Activated CD4-positive, alpha-beta T cell treated with anti-CD3 and anti-CD28 coated beads, Interleukin-2, amount 10 ng/mL, durations not matched to agents 24 days and 14 days (primary cell): ENCODE results near the gene RERE. TPM values are rescaled to one million over a fixed set of nuclear protein-coding genes. Genes with fewer than 3 reads are reported as not detected.
A peak's percentile ranks its signal among the peaks of the same experiment; 100 is the strongest.

Experiments used
- DNase-seq: peaks from one replicate; pipeline ENCODE4 v3.0.0; 2022
- H3K27ac Mint-ChIP-seq: one replicate; pipeline ENCODE4 v1.8.0; 2022; ENCODE audit warnings: mild to moderate bottlenecking, mixed read lengths
- H3K27me3 Mint-ChIP-seq: one replicate; pipeline ENCODE4 v1.8.0; 2022; ENCODE audit warnings: mixed read lengths
- H3K36me3 Mint-ChIP-seq: one replicate; pipeline ENCODE4 v1.8.0; 2022; ENCODE audit warnings: low read depth, mild to moderate bottlenecking, mixed read lengths
- H3K4me1 Mint-ChIP-seq: one replicate; pipeline ENCODE4 v1.8.0; 2021; ENCODE audit warnings: mixed read lengths
- H3K4me3 Mint-ChIP-seq: one replicate; pipeline ENCODE4 v1.8.0; 2022; ENCODE audit warnings: mild to moderate bottlenecking, moderate library complexity, mixed read lengths
- H3K9me3 Mint-ChIP-seq: one replicate; pipeline ENCODE4 v1.8.0; 2021; ENCODE audit warnings: mixed read lengths
- intact Hi-C: fragments of 100-400 bp; cut with micrococcal nuclease; formaldehyde crosslinking; loops from one replicate; pipeline ENCODE4 v1.15.1; 2023
- total RNA-seq: library from RNA; stranded (reverse); gene quantifications from 2 replicates; pipeline ENCODE4 v1.2.3, GENCODE V29; 2022

The RERE gene
- total RNA-seq = 69.3 and 85.6 TPM in 2 replicates

DNA sequence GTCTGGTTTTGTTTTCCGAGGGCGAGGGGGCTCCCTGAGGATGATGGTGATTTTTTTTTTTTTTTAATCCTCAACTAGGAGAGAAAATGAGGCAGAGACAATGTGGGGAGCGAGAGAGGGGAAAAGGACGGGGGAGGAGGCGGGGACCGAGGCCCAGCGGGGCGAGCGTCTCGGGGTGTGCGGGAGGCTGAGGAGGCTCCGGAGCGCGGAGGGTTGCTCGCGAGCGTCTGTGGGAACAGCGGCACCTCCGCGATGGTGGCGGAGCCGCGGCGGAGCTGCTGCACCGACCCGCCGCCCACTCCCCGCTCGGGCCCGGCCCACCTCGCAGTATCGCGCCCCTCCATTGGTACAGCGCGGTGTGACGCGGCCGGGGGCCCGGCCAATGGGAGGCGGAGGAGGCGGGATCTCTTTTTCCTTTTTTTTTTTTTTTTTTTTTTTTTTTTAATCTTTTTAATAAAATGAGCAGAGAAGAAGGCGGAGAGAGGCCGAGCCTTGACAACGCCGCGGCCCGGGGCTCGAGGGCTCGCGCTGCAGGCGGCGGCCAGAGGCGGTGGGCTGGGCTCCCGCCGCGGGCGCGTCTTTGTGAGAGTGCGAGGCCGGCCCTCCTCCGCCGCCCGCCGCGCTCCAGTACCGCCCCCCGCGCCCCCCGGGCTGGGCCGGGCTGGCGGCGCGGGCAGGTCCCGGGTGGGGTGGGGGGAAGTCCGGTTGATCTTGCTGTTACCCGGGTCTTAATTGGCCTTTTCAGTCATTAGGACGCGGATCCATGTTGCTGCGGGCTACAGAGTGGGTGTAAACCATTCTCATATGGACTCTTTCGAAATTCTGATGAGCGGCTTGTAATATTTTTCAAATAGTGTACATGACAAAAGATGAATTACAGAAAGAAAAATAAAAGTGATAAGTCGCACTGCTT, at the start of gene RERE:
Gene RERE, minus strand, starts transcription at position 229 of the 913 bp plus-strand sequence.
- Mint-ChIP-seq H3K4me3 (peak within 1 kb of the TSS; percentile 96), H3K27me3 (peaks cover 7% of the 10 kb centered on the region), H3K27ac (peak within 1 kb of the TSS; percentile 92), H3K4me1 (peaks cover 37% of the 10 kb centered on the region), H3K9me3 (no peaks in the 10 kb centered on the region), H3K36me3 (no peaks in the 10 kb centered on the region)
- intact Hi-C loops = loop anchor here (2.0 to 10.0 kb wide), 4 partner anchors 40 to 173 kb away; partner anchors contain the start of gene ENO1
- DNase-seq = peak; percentile 99

DNA sequence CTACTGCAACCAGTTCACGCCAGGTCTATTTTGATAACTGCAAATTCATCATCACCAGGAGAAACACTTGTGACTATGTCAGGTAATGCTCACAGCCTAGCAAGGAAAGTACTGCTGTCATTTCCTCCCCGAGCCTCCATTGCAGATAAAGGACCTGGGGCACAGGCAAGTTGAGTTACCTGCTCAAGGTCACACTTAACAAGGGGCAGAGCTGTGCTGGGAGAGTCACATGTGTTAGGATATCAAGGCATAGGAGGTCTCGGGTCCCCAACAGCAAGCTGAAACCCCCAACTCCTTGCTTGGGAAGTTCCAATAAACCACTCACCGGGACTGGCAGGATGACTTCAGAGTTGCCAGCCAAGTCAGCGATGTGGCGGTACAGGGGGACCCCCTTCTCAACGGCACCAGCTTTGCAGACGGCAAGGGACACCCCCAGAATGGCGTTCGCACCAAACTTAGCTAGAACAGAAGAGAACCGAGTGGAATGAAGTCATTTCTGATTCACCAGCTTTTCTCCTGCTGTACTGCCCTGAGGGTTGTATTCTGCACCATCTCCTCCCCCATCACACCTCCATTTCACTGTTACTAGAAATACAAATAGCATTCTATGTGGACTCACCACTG, 49.5 kb upstream of the RERE start:
- Mint-ChIP-seq H3K27me3 (no peaks in the 10 kb centered on the region), H3K27ac (peak overlapping the region; percentile 74), H3K36me3 (peaks cover 93% of the 10 kb centered on the region), H3K9me3 (no peaks in the 10 kb centered on the region), H3K4me1 (peaks cover 56% of the 10 kb centered on the region), H3K4me3 (peak overlapping the region; percentile 34)
- no peak for DNase-seq
- intact Hi-C loops = no loop called here

DNA sequence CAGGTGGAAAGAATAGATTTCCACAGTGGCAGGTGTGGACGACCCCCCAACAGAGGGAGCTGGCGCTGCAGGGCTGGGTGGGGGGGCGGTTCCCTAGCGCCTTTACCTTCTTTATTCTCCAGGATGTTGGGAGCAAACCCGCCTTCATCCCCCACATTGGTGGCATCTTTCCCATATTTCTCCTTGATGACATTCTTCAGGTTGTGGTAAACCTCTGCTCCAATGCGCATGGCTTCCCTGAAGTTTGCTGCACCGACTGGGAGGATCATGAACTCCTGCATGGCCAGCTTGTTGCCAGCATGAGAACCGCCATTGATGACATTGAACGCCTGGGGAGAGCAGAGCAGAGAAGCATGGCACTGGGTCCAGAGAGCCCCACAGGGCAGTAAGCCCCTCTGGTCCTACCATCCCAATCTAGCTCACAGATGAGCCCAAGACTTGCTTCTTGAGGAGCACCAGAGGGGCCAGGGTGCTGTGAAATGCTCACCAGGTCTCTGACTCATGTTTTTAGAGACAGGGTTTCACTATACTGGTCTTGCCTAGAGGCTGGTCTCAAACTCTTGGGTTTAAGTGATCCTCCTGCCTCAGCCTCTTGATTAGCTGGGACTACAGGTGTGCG, 48.8 kb upstream of the RERE start:
- H3K36me3 Mint-ChIP-seq = peaks cover 93% of the 10 kb centered on the region

DNA sequence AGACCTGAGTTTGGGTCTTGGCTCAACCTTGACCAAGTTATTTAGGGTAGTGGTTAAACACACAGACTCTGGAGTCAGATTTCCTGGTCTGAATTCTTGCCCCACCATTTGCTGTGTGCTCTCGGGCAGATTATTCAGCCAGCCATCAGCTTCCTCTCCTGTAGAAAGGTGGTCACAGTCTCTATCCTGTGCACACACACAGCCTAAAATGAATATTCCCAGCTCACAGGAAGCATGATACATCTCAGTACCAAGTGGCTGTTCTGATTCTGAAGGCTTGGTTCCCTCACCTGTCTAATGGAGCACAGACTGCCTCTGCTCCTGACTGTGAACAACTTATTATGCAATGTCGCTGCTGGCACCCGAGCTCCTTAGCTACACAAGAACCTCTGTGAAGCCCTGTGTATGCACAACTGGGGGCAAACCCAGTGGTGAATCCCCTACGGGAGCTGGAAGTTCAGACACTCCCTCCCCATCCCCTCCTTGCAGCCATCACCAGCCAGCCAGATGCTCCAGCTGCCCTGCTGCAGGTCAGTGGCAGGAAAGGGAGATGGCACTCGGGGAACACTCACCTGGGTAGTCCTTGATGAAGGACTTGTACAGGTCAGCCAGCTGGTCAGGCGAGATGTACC, 47.4 kb upstream of the RERE start:
- Mint-ChIP-seq H3K36me3 (peaks cover 91% of the 10 kb centered on the region), H3K27me3 (no peaks in the 10 kb centered on the region), H3K4me1 (peaks cover 46% of the 10 kb centered on the region), H3K9me3 (no peaks in the 10 kb centered on the region), H3K27ac (peak overlapping the region; percentile 15), H3K4me3 (no peak overlapping the region)
- intact Hi-C loops = no loop called here
- DNase-seq = no peak

More for the DNA sequence above, 48.8 kb upstream of the RERE start:
- peaks cover 51% of the 10 kb centered on the region for H3K4me1 Mint-ChIP-seq
- peak overlapping the region; percentile 34 for H3K4me3 Mint-ChIP-seq
- H3K27ac Mint-ChIP-seq = peak overlapping the region; percentile 74
- no peaks in the 10 kb centered on the region for H3K9me3 Mint-ChIP-seq
- DNase-seq = no peak
- no peaks in the 10 kb centered on the region for H3K27me3 Mint-ChIP-seq
- intact Hi-C loops = no loop called here

DNA sequence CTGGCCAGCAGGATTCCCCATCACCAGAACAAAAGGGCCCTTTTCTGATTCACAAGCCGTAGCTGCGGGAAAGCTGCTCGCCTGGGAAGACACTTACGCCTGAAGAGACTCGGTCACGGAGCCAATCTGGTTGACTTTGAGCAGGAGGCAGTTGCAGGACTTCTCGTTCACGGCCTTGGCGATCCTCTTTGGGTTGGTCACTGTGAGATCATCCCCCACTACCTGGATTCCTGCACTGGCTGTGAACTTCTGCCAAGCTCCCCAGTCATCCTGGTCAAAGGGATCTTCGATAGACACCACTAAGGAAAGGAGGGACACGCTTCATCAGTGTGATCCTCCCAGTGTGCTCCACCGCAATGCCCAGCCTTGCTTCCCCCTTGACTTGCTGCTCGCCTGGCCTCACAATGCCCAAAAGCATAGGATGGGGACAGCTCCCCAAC, 46.4 kb upstream of the RERE start:
- no peak for DNase-seq
- H3K27me3 Mint-ChIP-seq = no peaks in the 10 kb centered on the region
- no peaks in the 10 kb centered on the region for H3K9me3 Mint-ChIP-seq
- H3K4me1 Mint-ChIP-seq = peaks cover 40% of the 10 kb centered on the region
- H3K27ac Mint-ChIP-seq = peak overlapping the region; percentile 42
- no peak overlapping the region for H3K4me3 Mint-ChIP-seq
- peaks cover 88% of the 10 kb centered on the region for H3K36me3 Mint-ChIP-seq
- intact Hi-C loops = no loop called here

DNA sequence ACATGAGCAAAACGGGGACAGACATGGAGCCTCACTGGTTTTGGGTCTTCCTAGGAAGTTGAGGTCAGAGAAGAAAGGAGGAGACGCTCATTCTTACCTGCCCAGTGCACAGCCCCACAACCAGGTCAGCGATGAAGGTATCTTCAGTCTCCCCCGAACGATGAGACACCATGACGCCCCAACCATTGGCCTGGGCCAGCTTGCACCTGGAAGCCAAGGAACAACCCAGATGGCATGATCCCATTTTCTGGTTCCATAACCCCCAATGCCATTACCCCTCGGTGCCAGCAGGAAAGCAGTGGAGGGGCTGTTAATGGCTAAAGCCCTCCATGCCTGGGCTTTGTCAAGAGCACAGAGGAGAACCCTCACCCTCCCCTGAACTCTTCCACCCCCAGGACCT, 45.7 kb upstream of the RERE start:
- Mint-ChIP-seq H3K4me3 (no peak overlapping the region), H3K9me3 (no peaks in the 10 kb centered on the region), H3K27ac (peak overlapping the region; percentile 42), H3K36me3 (peaks cover 91% of the 10 kb centered on the region), H3K27me3 (no peaks in the 10 kb centered on the region), H3K4me1 (peaks cover 45% of the 10 kb centered on the region)
- intact Hi-C loops = no loop called here
- DNase-seq = no peak

DNA sequence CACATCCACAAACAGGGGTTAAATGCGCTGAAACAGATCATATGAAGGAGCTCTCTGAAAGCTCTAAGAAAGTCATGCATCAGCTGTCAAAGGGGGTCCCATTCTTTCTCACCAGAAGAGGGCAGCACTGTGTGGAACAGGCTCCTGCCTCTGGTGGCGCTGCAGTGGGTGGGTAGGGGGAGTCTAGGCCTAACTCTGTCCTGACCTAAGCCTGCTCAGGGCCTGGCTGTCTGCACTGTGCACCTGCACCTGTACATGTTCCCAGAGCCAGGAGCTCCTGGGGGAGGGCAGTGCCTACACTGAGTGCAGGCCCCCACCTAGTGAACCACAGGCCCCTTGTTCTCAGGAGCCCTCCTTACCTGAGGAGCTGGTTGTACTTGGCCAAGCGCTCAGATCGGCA, 45.1 kb upstream of the RERE start:
- Mint-ChIP-seq H3K9me3 (no peaks in the 10 kb centered on the region), H3K4me3 (no peak overlapping the region), H3K27ac (peak overlapping the region; percentile 42), H3K27me3 (no peaks in the 10 kb centered on the region), H3K4me1 (peaks cover 41% of the 10 kb centered on the region), H3K36me3 (peaks cover 90% of the 10 kb centered on the region)
- intact Hi-C loops = no loop called here
- DNase-seq = peak; percentile 81

DNA sequence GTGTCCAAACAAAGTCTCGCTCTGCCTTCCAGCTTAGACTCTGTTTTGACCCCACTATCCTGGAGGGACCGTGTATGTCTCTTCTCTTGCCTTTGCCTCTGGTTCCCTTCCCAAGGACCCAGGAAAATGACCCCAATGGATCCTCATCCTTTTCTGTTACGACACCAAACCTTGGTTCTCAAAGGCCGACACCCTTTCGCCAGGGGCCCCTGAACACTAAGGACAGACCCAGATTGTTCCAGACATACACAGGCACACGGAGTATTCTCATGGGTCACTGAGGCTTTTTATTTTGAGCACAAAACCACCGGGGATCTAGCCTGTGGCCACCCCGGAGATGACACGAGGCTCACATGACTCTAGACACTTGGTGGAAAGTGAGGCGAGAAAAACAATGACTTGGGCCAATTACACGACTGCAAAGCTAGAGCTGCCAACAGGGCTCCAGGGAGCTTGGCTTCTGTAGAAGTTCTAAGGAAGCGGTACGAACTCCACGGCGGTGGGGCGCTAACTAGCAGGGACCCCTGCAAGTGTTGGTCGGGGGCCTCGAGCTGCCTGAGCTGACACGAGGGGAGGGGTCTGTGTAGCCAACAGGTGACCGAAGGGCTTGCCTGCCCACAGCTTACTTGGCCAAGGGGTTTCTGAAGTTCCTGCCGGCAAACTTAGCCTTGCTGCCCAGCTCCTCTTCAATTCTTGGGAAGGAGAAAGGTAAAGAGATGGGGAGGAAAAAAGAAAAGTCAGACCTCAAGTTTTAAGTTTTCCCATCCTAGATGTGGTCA, 43.5 kb upstream of the RERE start:
- intact Hi-C loops = no loop called here

DNA sequence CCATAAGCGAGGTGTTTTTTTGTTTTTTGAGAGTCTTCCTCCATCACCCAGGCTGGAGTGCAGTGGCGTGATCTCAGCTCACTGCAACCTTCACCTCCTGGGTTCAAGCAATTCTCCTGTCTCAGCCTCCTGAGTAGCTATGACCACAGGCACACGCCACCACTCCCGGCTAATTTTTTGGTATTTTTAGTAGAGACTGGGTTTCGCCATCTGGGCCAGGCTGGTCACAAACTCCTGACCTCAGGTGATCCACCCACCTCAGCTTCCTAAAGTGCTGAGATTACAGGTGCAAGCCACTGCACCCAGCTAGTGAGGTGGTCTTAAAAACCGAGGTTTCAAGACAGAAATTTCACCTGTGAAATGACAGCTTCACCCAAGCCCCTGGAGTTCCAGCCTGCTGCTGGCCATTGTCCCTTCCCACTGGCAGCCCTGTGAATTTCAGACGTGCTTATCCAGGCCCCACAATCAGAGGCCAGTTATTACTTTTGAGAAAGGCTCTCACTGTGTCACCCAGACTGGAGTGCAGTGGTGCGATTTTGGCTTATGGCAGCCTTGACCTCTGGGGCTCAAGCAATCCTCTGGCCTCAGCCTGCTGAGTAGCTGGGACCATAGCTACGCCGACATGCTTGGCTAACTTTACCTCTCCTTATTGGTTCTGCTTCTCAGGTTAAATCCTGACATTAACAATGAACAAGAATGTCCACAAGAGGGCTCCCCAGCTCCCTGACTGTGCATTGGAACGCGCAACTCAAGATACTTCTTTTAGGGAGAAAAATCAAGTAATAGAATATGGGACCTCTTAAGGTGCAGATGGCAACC, 41.7 kb upstream of the RERE start:
- no peaks in the 10 kb centered on the region for H3K27me3 Mint-ChIP-seq
- no peaks in the 10 kb centered on the region for H3K9me3 Mint-ChIP-seq
- peaks cover 71% of the 10 kb centered on the region for H3K36me3 Mint-ChIP-seq
- peaks cover 31% of the 10 kb centered on the region for H3K4me1 Mint-ChIP-seq
- no peak overlapping the region for H3K4me3 Mint-ChIP-seq
- intact Hi-C loops = loop anchor here (2.0 to 5.0 kb wide), 2 partner anchors 14 to 42 kb away; partner anchors contain the start of gene RERE
- DNase-seq = peak; percentile 85
- H3K27ac Mint-ChIP-seq = peak overlapping the region; percentile 77

More for the DNA sequence above, 43.5 kb upstream of the RERE start:
- H3K27ac Mint-ChIP-seq = peak overlapping the region; percentile 71
- peaks cover 88% of the 10 kb centered on the region for H3K36me3 Mint-ChIP-seq
- no peaks in the 10 kb centered on the region for H3K9me3 Mint-ChIP-seq
- H3K27me3 Mint-ChIP-seq = no peaks in the 10 kb centered on the region
- H3K4me3 Mint-ChIP-seq = no peak overlapping the region
- peaks cover 31% of the 10 kb centered on the region for H3K4me1 Mint-ChIP-seq
- no peak for DNase-seq

DNA sequence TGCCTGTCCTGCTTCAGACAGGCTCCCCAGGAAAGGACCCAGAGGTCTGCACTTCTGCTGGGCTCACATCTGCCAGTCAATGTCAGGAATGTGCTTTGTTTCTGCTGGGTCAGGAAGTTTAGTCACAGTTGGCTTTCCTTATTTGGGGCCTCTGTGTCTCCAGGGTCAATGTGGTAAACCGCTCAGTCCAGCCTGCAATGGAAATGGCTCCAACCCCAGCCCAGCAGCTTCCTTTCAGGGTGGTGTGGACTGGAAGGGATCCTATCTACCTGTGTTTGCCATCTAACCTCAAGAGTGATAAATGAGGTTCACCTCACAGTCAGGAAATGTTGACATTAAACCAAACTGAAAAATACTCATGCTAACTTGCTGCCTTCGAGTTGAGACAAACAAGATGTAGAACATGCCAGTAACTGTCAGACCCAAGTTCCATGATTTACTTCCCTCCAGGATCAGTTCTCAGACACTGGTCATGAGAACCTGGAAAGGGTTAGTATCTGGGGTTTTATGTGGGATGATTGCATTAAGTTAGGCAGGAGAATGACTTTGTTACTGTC, 40.8 kb upstream of the RERE start:
- peaks cover 29% of the 10 kb centered on the region for H3K4me1 Mint-ChIP-seq
- no peak overlapping the region for H3K4me3 Mint-ChIP-seq
- H3K36me3 Mint-ChIP-seq = peaks cover 62% of the 10 kb centered on the region
- intact Hi-C loops = loop anchor here (2.0 to 5.0 kb wide), 2 partner anchors 15 to 41 kb away; partner anchors contain the start of gene RERE
- H3K9me3 Mint-ChIP-seq = no peaks in the 10 kb centered on the region
- no peaks in the 10 kb centered on the region for H3K27me3 Mint-ChIP-seq
- peak overlapping the region; percentile 78 for H3K27ac Mint-ChIP-seq
- DNase-seq = peak; percentile 75

DNA sequence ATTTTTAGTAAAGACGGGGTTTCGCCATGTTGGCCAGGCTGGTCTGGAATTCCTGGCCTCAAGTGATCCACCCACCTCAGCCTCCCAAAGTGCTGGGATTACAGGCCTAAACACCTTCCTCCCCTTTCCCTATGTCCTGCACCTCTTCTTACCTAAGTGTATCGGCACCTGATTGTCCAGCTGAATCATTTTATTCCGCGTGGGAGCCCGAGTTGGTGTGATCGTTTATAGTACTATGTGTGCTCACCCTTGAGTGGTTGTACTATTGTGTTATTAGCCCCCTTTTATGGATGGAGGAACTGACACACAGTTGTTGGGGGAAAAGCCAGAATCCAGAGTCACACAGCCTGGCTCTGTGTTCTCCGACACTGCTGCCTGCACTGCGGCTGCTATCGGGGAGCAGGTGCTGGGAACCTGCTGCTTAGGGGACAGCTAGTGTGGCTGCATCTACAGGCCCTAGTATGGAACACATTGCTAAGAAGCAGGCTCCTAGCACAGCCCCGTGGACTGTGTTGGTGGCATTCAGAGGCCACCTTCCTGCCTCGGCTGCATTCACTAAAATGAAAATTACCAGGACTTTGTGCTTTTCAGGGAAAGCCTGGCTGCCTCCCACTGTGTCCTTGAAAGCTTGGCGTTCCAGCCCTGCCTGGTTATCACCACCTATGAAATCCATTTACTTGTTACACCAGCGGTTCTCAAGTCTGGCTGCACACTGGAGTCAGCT, 39.4 kb upstream of the RERE start:
- no peak for DNase-seq
- Mint-ChIP-seq H3K27me3 (no peaks in the 10 kb centered on the region), H3K36me3 (peaks cover 48% of the 10 kb centered on the region), H3K9me3 (no peaks in the 10 kb centered on the region), H3K27ac (no peak overlapping the region), H3K4me1 (peaks cover 21% of the 10 kb centered on the region), H3K4me3 (no peak overlapping the region)
- intact Hi-C loops = loop anchor here (2.0 to 5.0 kb wide), 2 partner anchors 40 to 148 kb away; partner anchors contain the start of gene RERE
